LNCAP (cell line): ENCODE data around the gene SIPA1L3.

Experiments
- CTCF ChIP-seq: fragments of 450-650 bp; IDR thresholded peaks from 2 replicates; pipeline ENCODE4 v1.5.1; 2017; ENCODE audit warnings: mild to moderate bottlenecking

SIPA1L3 gene

GRCh38 chr19:38006361-38007045 is 99.5 kb downstream of the SIPA1L3 start:
- TF ChIP-seq CTCF = no peak

- TF ChIP-seq CTCF = no peak
These were observed 102.7 kb downstream of the SIPA1L3 start for GRCh38 chr19:38009650-38010242.

- no peak for TF ChIP-seq CTCF
These were observed 104.4 kb downstream of the SIPA1L3 start for GRCh38 chr19:38011426-38011825.

GRCh38 chr19:38012290-38012689 is 105.3 kb downstream of the SIPA1L3 start:
- no peak for TF ChIP-seq CTCF

- no peak for TF ChIP-seq CTCF
These were observed 105.9 kb downstream of the SIPA1L3 start for GRCh38 chr19:38012944-38013343.

- TF ChIP-seq CTCF = no peak
These were observed 107.0 kb downstream of the SIPA1L3 start for GRCh38 chr19:38013913-38014580.

- no peak for TF ChIP-seq CTCF
These were observed 108.2 kb downstream of the SIPA1L3 start for GRCh38 chr19:38015216-38015615.
